NCI-H2081 (cell line): ENCODE measurements around the gene C6orf52.
"Not testable (repeated sequence)": the region's sequence is repeated elsewhere in the genome, so short reads cannot be mapped to it uniquely, and the experiment has no call there.

Experiments
- DNase-seq, 2 experiments: peaks; one replicate each; lab custom pipeline; 2025; lab: John Stamatoyannopoulos, UW

C6orf52 gene

GRCh38 chr6:10694302-10695085 is at the start of gene C6orf52, which contains the start of gene PAK1IP1:
Gene C6orf52, minus strand, starts transcription at chr6:10694616. Its CDS starts 7,066 bp downstream, at chr6:10687550.
Gene PAK1IP1, plus strand, starts transcription at chr6:10694972. Its CDS starts 14 bp downstream, at chr6:10694986.
- peak; percentile 95 to 96 for DNase-seq

- no peak for DNase-seq
Observed at GRCh38 chr6:10743515-10743914, 49.1 kb upstream of the C6orf52 start.

- DNase-seq, result no peak
Observed at GRCh38 chr6:10742251-10742650, 47.8 kb upstream of the C6orf52 start.

- not testable (repeated sequence) for DNase-seq
Observed at GRCh38 chr6:10741643-10742042, 47.2 kb upstream of the C6orf52 start.

GRCh38 chr6:10740061-10740460 is 45.6 kb upstream of the C6orf52 start:
- DNase-seq, result no peak

GRCh38 chr6:10736731-10737130 is 42.3 kb upstream of the C6orf52 start:
- no peak for DNase-seq

GRCh38 chr6:10733863-10734262 is 39.4 kb upstream of the C6orf52 start:
- no peak for DNase-seq

- no peak for DNase-seq
Observed at GRCh38 chr6:10733151-10733715, 38.8 kb upstream of the C6orf52 start.

- no peak for DNase-seq
Observed at GRCh38 chr6:10730254-10730653, 35.8 kb upstream of the C6orf52 start.

- no peak for DNase-seq
Observed at GRCh38 chr6:10725716-10726115, 31.3 kb upstream of the C6orf52 start.

- no peak for DNase-seq
Observed at GRCh38 chr6:10725044-10725443, 30.6 kb upstream of the C6orf52 start.

GRCh38 chr6:10723567-10723881 is 29.1 kb upstream of the C6orf52 start:
- DNase-seq, result no peak

- peak; percentile 95 to 97 for DNase-seq
Observed at GRCh38 chr6:10722820-10723566, 28.6 kb upstream of the C6orf52 start, which contains the start of gene TMEM14C. Gene TMEM14C, plus strand, starts transcription at chr6:10723070. Its CDS starts 1,544 bp downstream, at chr6:10724614.

- no peak for DNase-seq
Observed at GRCh38 chr6:10722570-10722819, 28.1 kb upstream of the C6orf52 start.

GRCh38 chr6:10721850-10722569 is 27.6 kb upstream of the C6orf52 start:
- no peak for DNase-seq

GRCh38 chr6:10720960-10721849 is 26.8 kb upstream of the C6orf52 start:
- DNase-seq, result not testable (repeated sequence)

- peak; percentile 35 to 48 for DNase-seq
Observed at GRCh38 chr6:10720265-10720959, 26.0 kb upstream of the C6orf52 start.

GRCh38 chr6:10719964-10720264 is 25.5 kb upstream of the C6orf52 start:
- DNase-seq, result no peak

- DNase-seq, result peak in 1 of 2 experiments; percentile 10
Observed at GRCh38 chr6:10719296-10719963, 25.0 kb upstream of the C6orf52 start.

GRCh38 chr6:10713962-10714361 is 19.5 kb upstream of the C6orf52 start:
- DNase-seq, result no peak
